ENCODE results near the gene RIMBP3C.
"Not testable (repeated sequence)": the region's sequence is repeated elsewhere in the genome, so short reads cannot be mapped to it uniquely, and the experiment has no call there.

The RIMBP3C gene, protein sequence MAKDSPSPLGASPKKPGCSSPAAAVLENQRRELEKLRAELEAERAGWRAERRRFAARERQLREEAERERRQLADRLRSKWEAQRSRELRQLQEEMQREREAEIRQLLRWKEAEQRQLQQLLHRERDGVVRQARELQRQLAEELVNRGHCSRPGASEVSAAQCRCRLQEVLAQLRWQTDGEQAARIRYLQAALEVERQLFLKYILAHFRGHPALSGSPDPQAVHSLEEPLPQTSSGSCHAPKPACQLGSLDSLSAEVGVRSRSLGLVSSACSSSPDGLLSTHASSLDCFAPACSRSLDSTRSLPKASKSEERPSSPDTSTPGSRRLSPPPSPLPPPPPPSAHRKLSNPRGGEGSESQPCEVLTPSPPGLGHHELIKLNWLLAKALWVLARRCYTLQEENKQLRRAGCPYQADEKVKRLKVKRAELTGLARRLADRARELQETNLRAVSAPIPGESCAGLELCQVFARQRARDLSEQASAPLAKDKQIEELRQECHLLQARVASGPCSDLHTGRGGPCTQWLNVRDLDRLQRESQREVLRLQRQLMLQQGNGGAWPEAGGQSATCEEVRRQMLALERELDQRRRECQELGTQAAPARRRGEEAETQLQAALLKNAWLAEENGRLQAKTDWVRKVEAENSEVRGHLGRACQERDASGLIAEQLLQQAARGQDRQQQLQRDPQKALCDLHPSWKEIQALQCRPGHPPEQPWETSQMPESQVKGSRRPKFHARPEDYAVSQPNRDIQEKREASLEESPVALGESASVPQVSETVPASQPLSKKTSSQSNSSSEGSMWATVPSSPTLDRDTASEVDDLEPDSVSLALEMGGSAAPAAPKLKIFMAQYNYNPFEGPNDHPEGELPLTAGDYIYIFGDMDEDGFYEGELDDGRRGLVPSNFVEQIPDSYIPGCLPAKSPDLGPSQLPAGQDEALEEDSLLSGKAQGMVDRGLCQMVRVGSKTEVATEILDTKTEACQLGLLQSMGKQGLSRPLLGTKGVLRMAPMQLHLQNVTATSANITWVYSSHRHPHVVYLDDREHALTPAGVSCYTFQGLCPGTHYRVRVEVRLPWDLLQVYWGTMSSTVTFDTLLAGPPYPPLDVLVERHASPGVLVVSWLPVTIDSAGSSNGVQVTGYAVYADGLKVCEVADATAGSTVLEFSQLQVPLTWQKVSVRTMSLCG (N-terminal part only)

GRCh38 chr22:21551361-21551760 lies at the start of gene RIMBP3C:
Gene RIMBP3C (minus strand): TSS chr22:21551461. CDS start chr22:21550976, 485 bp downstream.
- DNase-seq = not testable (repeated sequence)

DNA sequence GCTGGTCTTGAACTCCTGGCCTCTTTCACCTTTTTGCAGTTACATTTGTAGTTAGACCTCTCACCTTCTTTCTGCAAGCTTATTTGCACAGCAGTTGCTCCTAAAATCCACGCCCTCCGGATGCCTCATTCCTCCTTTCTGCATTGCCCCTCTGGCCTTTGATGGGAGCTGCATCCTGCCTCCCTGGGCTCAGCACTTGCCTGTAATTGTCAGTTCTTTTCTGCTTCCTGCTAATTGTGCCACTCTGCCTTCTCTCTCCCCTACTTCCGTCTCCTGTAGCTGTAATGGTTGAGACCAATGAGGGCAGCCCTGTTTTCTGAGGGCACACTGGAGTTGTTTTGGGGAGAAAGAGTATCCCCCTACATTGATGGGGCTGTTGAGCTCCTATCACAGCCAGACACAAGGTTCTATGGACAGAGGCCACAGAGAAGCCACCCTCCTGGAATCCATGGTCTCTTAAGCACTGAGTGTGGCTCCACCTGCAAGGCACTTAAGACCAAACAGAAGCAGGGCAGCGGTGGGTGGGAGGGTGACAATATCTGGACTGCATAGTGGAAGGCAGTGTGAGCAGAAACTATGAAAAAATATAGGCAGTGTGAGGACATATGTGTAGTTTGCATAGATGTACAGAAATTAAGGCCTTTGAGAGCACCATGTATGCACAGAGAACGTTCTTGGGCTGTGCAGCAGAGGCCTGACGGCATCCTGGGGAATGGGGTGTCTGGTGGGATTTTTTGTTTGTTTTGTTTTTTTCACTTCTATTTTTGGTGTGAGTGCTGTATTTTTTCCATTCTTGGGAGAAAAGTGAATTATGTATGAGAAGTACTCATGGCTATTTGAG lies 48.0 kb upstream of the RIMBP3C start:
- DNase-seq = no peak

- no peak for DNase-seq
Measured at GRCh38 chr22:21598302-21598701, 47.0 kb upstream of the RIMBP3C start.

- not testable (repeated sequence) for DNase-seq
Measured at GRCh38 chr22:21596356-21597135, 45.3 kb upstream of the RIMBP3C start.

DNA sequence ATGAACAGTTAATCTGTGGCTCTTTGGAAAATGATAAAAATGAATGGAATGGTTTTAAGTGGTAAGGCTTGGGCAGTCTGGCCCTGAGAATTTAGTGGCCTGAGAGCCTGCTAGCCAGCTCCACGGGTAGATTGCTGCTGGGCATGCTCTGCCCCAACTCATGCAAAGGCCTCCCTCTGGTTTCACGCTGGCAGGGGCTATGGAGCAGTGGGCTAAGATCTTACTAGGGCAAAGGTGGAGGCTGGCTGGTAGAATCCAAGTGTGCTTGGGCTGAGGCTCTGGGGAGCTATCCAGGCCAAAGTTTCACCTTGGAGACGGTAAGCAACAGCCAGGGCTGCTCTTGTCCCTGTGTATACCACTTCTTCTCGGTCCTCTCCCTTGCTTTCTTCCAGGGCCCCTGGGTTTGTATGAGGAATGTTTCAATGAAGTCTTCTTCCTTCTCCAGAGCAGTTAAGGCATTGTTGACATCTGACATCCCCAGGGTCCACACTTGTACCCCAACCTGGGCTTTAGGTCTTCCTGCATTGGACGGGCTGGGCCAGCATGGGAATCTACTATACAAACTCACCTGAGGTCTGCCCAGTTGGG lies 43.7 kb upstream of the RIMBP3C start:
- no peak for DNase-seq

DNA sequence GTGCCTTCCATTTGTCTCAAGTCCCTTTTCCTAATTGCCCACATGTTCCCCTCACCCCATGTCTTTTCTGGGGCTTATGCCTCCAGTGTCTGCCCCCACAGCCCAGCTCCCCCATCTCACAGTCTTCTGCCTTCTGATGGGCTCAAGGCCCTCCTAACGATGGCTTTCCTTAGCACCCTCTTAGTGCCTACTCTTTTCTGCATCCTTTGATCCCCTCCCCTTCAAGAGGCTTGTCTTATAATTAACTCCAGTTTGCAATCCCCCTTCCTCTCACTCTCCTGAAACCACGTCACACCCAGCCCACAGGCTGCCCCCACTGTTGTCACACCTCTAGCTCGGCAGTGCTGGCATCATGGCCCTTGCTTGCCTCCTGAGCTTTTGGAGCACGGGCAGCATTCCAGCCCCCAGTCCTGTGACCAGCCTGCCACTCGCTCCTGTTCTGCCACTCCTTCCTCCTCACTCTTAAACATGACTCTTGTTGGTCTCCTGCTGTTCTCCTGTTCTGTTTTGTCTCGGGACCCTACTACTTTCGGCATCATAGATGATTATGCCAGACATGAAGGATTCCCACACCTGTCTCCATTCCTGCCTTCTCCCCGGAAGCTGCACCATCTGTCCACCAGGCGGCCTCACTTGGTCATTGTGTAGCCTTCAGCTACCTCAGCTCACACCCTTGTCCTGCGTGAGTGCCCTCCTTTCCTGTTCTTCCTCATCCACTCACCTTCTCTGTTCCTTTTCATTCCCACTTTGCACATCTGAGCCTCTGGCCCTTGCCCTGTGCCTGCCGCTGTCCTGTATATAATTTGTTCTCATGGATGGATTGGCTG lies 42.4 kb upstream of the RIMBP3C start:
- DNase-seq = no peak

GRCh38 chr22:21592422-21592821 lies 41.2 kb upstream of the RIMBP3C start:
- no peak for DNase-seq

- DNase-seq = no peak
Measured at GRCh38 chr22:21591695-21592094, 40.4 kb upstream of the RIMBP3C start.

- DNase-seq = no peak
Measured at GRCh38 chr22:21590809-21591641, 39.8 kb upstream of the RIMBP3C start.

GRCh38 chr22:21589396-21589795 lies 38.1 kb upstream of the RIMBP3C start:
- DNase-seq = no peak

DNA sequence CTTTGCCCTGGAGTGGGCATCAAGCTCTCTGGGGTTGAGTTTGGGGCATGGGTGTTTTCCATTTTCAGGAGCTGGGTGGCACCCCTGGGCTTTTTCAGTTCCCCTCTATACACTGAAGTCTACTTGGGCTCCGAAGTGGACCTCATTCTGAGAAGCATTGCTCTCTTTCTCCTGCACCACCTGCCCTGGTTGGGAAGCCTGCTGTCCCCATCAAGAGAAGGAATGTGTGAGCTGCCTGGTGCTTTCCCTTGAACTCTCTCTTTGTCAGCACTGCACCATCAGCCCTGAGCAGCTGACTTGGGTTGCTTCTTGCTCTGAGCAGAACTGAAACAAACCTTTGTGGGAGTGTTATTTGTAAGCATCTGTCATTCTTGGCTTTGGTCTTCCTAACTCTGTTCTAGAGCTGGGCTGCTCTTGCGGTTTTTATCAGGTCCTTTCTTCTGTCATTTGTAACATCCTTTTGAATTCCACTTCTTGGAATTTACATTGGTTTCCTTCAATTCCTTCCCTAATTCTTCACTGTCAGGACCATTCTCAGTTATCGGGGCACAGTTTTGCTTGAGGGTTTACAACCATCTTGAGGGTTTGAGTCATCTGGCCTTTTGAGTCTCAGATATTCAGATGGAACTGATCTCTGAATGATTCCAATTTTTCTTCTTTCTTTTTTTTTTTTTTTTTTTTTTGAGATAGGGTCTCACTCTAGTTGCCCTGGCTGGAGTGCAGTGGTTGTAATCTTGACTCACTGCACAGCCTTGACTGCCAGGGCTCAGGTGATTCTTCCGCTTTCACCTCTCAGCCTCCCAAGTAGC lies 36.7 kb upstream of the RIMBP3C start:
- no peak for DNase-seq

DNA sequence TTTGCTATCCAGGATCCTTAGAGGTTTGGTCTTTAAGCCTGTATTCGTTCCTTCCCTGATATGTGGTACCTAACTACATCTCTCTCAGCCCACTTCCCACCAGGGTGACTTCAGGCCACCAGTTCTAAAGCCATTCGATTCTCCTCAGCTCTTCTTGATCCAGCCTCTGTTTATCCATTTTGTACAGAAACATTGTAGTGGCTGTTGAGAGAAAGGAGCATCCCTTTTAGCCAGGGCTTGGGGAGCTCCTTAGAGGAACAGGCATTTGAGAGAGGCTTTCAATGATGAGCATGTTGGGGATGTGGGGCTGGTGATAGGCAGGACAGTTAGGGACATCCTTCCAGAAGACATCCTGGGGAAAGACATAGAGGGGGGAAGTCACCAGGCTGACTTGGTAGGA lies 34.1 kb upstream of the RIMBP3C start:
- no peak for DNase-seq

- DNase-seq = no peak
Measured at GRCh38 chr22:21582801-21583740, 31.8 kb upstream of the RIMBP3C start.

DNA sequence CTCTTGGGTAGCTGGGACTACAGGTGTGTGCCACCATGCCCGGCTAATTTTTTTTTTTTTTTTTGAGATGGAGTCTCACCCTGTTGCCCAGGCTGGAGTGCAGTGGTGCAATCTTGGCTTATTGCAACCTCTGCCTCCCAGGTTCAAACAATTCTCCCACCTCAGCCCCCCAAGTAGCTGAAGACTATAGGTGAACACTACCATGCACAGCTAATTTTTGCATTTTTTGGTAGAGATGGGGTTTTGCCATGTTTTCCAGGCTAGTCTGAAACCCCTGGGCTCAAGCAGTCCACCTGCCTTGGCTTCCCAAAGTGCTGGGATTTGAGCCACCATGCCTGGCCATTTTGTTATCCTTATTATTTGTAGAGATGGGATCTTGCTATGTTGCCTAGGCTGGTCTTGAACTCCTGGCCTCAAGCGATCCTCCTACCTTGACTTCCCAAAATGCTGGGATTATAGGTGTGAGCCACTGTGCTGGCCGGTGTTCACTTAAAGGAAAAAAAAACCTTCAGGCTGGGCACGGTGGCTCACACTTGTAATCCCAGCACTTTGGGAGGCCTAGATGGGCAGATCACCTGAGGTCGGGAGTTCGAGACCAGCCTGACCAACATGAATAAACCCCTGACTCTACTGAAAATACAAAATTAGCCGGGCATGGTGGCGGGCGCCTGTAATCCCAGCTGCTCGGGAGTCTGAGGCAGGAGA lies 29.9 kb upstream of the RIMBP3C start:
- DNase-seq = not testable (repeated sequence)

- not testable (repeated sequence) for DNase-seq
Measured at GRCh38 chr22:21580623-21581007, 29.4 kb upstream of the RIMBP3C start.

- no peak for DNase-seq
Measured at GRCh38 chr22:21579474-21579851, 28.2 kb upstream of the RIMBP3C start.
